Epithelial cell of proximal tubule (primary cell): ENCODE data around the gene VWA1. TPM values are rescaled to one million over a fixed set of nuclear protein-coding genes. Genes with fewer than 3 reads are reported as not detected.
"Not testable (repeated sequence)": the region's sequence is repeated elsewhere in the genome, so short reads cannot be mapped to it uniquely, and the experiment has no call there.

ENCODE experiments used
- DNase-seq: peaks from one replicate; pipeline ENCODE4 v3.0.0-alpha.2; 2011; ENCODE audit warnings: low read depth
- H3K4me3 ChIP-seq: 2 replicates; pipeline ENCODE4 v1.5.1; 2011; ENCODE audit warnings: low read depth, mild to moderate bottlenecking, low read length
- CTCF ChIP-seq: conservative IDR thresholded peaks from 2 replicates; pipeline ENCODE4 v1.5.1; 2012; ENCODE audit warnings: low read depth, mild to moderate bottlenecking, low read length
- total RNA-seq: library from RNA; depleted of rRNA; stranded (reverse); fragments of >200 nt; gene quantifications from 2 replicates; pipeline ENCODE4 v1.2.3, GENCODE V29; 2015

Gene VWA1
- total RNA-seq, 1 donor from 2014 or later, result 56.3 TPM

- TF ChIP-seq CTCF, result no peak
- H3K4me3 ChIP-seq, result no peak within 1 kb of the TSS
- DNase-seq, result no peak
Observed at GRCh38 chr1:1449099-1449739, 13.7 kb downstream of the VWA1 start, which contains the start of gene ATAD3C. ATAD3C (plus strand) TSS chr1:1449689; CDS start chr1:1450684, 995 bp downstream.

- not testable (repeated sequence) for H3K4me3 ChIP-seq, DNase-seq
Observed at GRCh38 chr1:1450616-1451015, 15.1 kb downstream of the VWA1 start.

GRCh38 chr1:1451696-1452364 lies 16.3 kb downstream of the VWA1 start:
- no peak overlapping the region for H3K4me3 ChIP-seq
- DNase-seq, result no peak
- no peak for TF ChIP-seq CTCF

GRCh38 chr1:1452365-1452739 lies 16.9 kb downstream of the VWA1 start:
- H3K4me3 ChIP-seq, DNase-seq: not testable (repeated sequence)

- no peak for DNase-seq
- no peak overlapping the region for H3K4me3 ChIP-seq
- TF ChIP-seq CTCF, result no peak
Observed at GRCh38 chr1:1452882-1453281, 17.4 kb downstream of the VWA1 start.

- H3K4me3 ChIP-seq, DNase-seq: not testable (repeated sequence)
Observed at GRCh38 chr1:1454286-1455056, 19.0 kb downstream of the VWA1 start.

- no peak for DNase-seq
- no peak overlapping the region for H3K4me3 ChIP-seq
- TF ChIP-seq CTCF, result no peak
Observed at GRCh38 chr1:1455366-1455884, 19.9 kb downstream of the VWA1 start.

GRCh38 chr1:1455934-1456333 lies 20.4 kb downstream of the VWA1 start:
- not testable (repeated sequence) for H3K4me3 ChIP-seq, DNase-seq

- not testable (repeated sequence) for DNase-seq, H3K4me3 ChIP-seq
Observed at GRCh38 chr1:1456683-1457255, 21.3 kb downstream of the VWA1 start.

GRCh38 chr1:1459156-1459555 lies 23.7 kb downstream of the VWA1 start:
- H3K4me3 ChIP-seq, DNase-seq: not testable (repeated sequence)

- DNase-seq, H3K4me3 ChIP-seq: not testable (repeated sequence)
Observed at GRCh38 chr1:1459711-1460110, 24.2 kb downstream of the VWA1 start.
